ENCODE measurements around the gene MTAP. TPM values are rescaled to one million over a fixed set of nuclear protein-coding genes. Genes with fewer than 3 reads are reported as not detected.

Gene MTAP
- total RNA-seq, 1 donor from 2014 or later = 42.5 TPM

- H3K4me3 Mint-ChIP-seq (ENCODE audit: unreplicated experiment) = no peak overlapping the region
- TF ChIP-seq CTCF (IDR thresholded peaks at IDR 0.05) = no peak
- H3K36me3 Mint-ChIP-seq (ENCODE audit: unreplicated experiment) = peaks cover 64% of the 10 kb centered on the region
- H3K4me1 Mint-ChIP-seq (ENCODE audit: unreplicated experiment) = peaks cover 20% of the 10 kb centered on the region
- peaks cover 36% of the 10 kb centered on the region for H3K9me3 Mint-ChIP-seq (ENCODE audit: unreplicated experiment)
- no peak for DNase-seq (ENCODE audit: extremely low spot score, unreplicated experiment)
- H3K27me3 Mint-ChIP-seq (ENCODE audit: unreplicated experiment) = no peaks in the 10 kb centered on the region
- H3K27ac Mint-ChIP-seq (ENCODE audit: unreplicated experiment) = no peak overlapping the region
Measured at GRCh38 chr9:21840647-21841046, 38.2 kb downstream of the MTAP start.

GRCh38 chr9:21841133-21841532, 38.7 kb downstream of the MTAP start:
- Mint-ChIP-seq H3K36me3 (ENCODE audit: unreplicated experiment) (peaks cover 66% of the 10 kb centered on the region), H3K27me3 (ENCODE audit: unreplicated experiment) (no peaks in the 10 kb centered on the region), H3K4me1 (ENCODE audit: unreplicated experiment) (peaks cover 15% of the 10 kb centered on the region), H3K27ac (ENCODE audit: unreplicated experiment) (no peak overlapping the region), H3K9me3 (ENCODE audit: unreplicated experiment) (peaks cover 41% of the 10 kb centered on the region), H3K4me3 (ENCODE audit: unreplicated experiment) (no peak overlapping the region)
- no peak for TF ChIP-seq CTCF (IDR thresholded peaks at IDR 0.05)
- DNase-seq (ENCODE audit: extremely low spot score, unreplicated experiment) = no peak

GRCh38 chr9:21848615-21849014, 46.2 kb downstream of the MTAP start:
- Mint-ChIP-seq H3K9me3 (ENCODE audit: unreplicated experiment) (peaks cover 49% of the 10 kb centered on the region), H3K27ac (ENCODE audit: unreplicated experiment) (no peak overlapping the region), H3K27me3 (ENCODE audit: unreplicated experiment) (no peaks in the 10 kb centered on the region), H3K4me1 (ENCODE audit: unreplicated experiment) (no peaks in the 10 kb centered on the region), H3K4me3 (ENCODE audit: unreplicated experiment) (no peak overlapping the region), H3K36me3 (ENCODE audit: unreplicated experiment) (peaks cover 48% of the 10 kb centered on the region)
- no peak for DNase-seq (ENCODE audit: extremely low spot score, unreplicated experiment)
- no peak for TF ChIP-seq CTCF (IDR thresholded peaks at IDR 0.05)

- Mint-ChIP-seq H3K27ac (ENCODE audit: unreplicated experiment) (no peak overlapping the region), H3K4me1 (ENCODE audit: unreplicated experiment) (peaks cover 8% of the 10 kb centered on the region), H3K9me3 (ENCODE audit: unreplicated experiment) (peaks cover 11% of the 10 kb centered on the region), H3K36me3 (ENCODE audit: unreplicated experiment) (peaks cover 52% of the 10 kb centered on the region), H3K27me3 (ENCODE audit: unreplicated experiment) (no peaks in the 10 kb centered on the region), H3K4me3 (ENCODE audit: unreplicated experiment) (no peak overlapping the region)
- TF ChIP-seq CTCF (IDR thresholded peaks at IDR 0.05) = no peak
- DNase-seq (ENCODE audit: extremely low spot score, unreplicated experiment) = no peak
Measured at GRCh38 chr9:21852754-21853153, 50.3 kb downstream of the MTAP start.

- no peak for TF ChIP-seq CTCF (IDR thresholded peaks at IDR 0.05)
- no peak overlapping the region for H3K27ac Mint-ChIP-seq (ENCODE audit: unreplicated experiment)
- H3K4me1 Mint-ChIP-seq (ENCODE audit: unreplicated experiment) = peaks cover 8% of the 10 kb centered on the region
- H3K36me3 Mint-ChIP-seq (ENCODE audit: unreplicated experiment) = peaks cover 53% of the 10 kb centered on the region
- no peaks in the 10 kb centered on the region for H3K27me3 Mint-ChIP-seq (ENCODE audit: unreplicated experiment)
- no peak for DNase-seq (ENCODE audit: extremely low spot score, unreplicated experiment)
- H3K9me3 Mint-ChIP-seq (ENCODE audit: unreplicated experiment) = peaks cover 5% of the 10 kb centered on the region
- H3K4me3 Mint-ChIP-seq (ENCODE audit: unreplicated experiment) = no peak overlapping the region
Measured at GRCh38 chr9:21853414-21853813, 51.0 kb downstream of the MTAP start.
